Measurements from ENCODE around the gene TMEM108. TPM values are rescaled to one million over a fixed set of nuclear protein-coding genes. Genes with fewer than 3 reads are reported as not detected.
"Not testable (repeated sequence)": the region's sequence is repeated elsewhere in the genome, so short reads cannot be mapped to it uniquely, and the experiment has no call there.

Gene TMEM108
- polyA plus RNA-seq, 1 donor (not counting 4 experiments of a cell fraction or from before 2014, with no cell fraction given), result not detected

DNA sequence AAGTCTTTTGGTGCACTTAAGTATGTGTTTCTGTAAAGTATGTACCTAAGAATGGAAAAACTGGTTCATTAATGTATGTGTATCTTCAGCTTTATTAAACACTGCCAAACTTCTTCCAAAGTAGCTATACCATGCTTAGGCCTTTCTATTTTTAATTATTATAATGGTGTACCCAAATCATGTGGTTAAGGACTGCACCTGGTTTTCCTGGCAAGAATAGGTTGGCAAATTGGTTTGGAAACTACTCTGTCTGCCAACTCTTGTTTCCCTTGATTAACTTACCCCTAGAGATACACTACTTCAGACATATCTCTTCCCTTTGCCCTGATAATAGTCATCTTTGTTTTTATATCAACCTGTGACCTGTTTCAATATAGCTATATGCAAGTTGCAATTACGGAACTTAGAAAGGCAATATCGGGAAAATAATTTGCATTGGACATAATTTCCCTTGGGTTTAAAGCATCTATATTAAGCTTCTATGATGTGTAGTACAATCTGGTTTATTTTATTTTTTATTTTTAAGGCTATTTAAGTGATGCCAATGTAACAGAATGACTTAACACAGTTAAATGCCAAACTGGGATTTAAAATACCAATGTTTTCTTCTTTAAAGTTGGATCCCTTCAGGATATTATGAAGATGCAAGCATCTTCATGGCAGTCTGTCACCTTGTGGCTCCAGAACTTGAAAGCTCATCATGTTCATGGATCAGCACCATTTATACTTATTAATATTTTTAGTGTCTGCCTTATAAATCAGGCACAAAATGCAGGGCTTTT, 40.6 kb upstream of the TMEM108 start:
- H4K20me1 ChIP-seq (ENCODE audit: control insufficient read depth, extremely low read depth, insufficient read depth, low read length), result no peaks in the 10 kb centered on the region
- dilution Hi-C loops (cut with MboI; ENCODE audit: extremely low pct_ligation_motif_present, low sequenced_read_pairs), result no loop called here
- no peaks in the 10 kb centered on the region for H3K79me2 ChIP-seq (ENCODE audit: control insufficient read depth, insufficient read depth, low read length)
- no peaks in the 10 kb centered on the region for H3K9me1 ChIP-seq (ENCODE audit: control insufficient read depth, extremely low read depth, insufficient read depth, low read length)
- H3K27ac ChIP-seq (ENCODE audit: control insufficient read depth, insufficient read depth, low read length), result no peak overlapping the region
- no peak overlapping the region for H3K4me2 ChIP-seq (ENCODE audit: control insufficient read depth, extremely low read depth, insufficient read depth, low read depth, low read length)
- no peak overlapping the region for H3K4me3 ChIP-seq (ENCODE audit: control insufficient read depth in 2 of 3, extremely low read depth in 1 of 3, insufficient read depth in 2 of 3, low read depth in 1 of 3, low read length in 3 of 3)
- H2AFZ ChIP-seq (ENCODE audit: control insufficient read depth, low read length), result no peak overlapping the region
- no peak for FAIRE-seq
- no peak overlapping the region for H3K9ac ChIP-seq (ENCODE audit: control insufficient read depth, extremely low read depth, insufficient read depth, low read length)
- H3K36me3 ChIP-seq (ENCODE audit: control insufficient read depth in 2 of 2, extremely low read depth in 1 of 2, insufficient read depth in 2 of 2, low read length in 2 of 2), result no peaks in the 10 kb centered on the region
- H3K27me3 ChIP-seq (ENCODE audit: control insufficient read depth, extremely low read depth, insufficient read depth, low read length), result no peaks in the 10 kb centered on the region
- DNase-seq (ENCODE audit: low read depth, low spot score), result no peak
- no peaks in the 10 kb centered on the region for H3K4me1 ChIP-seq (ENCODE audit: control insufficient read depth, extremely low read depth, insufficient read depth, low read length)
- H3K9me3 ChIP-seq (ENCODE audit: control insufficient read depth, low read depth, low read length), result no peaks in the 10 kb centered on the region
- no peak for TF ChIP-seq EZH2 (IDR thresholded peaks at IDR 0.05; ENCODE audit: low read length)
- TF ChIP-seq, protein P1, sequence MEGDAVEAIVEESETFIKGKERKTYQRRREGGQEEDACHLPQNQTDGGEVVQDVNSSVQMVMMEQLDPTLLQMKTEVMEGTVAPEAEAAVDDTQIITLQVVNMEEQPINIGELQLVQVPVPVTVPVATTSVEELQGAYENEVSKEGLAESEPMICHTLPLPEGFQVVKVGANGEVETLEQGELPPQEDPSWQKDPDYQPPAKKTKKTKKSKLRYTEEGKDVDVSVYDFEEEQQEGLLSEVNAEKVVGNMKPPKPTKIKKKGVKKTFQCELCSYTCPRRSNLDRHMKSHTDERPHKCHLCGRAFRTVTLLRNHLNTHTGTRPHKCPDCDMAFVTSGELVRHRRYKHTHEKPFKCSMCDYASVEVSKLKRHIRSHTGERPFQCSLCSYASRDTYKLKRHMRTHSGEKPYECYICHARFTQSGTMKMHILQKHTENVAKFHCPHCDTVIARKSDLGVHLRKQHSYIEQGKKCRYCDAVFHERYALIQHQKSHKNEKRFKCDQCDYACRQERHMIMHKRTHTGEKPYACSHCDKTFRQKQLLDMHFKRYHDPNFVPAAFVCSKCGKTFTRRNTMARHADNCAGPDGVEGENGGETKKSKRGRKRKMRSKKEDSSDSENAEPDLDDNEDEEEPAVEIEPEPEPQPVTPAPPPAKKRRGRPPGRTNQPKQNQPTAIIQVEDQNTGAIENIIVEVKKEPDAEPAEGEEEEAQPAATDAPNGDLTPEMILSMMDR (optimal IDR thresholded peaks at IDR 0.05 in 1 of 3, IDR thresholded peaks at IDR 0.05 in 1 of 3, conservative IDR thresholded peaks at IDR 0.05 in 1 of 3; ENCODE audit: extremely low read depth in 1 of 3, insufficient read depth in 2 of 3, low read length in 3 of 3), result no peak

DNA sequence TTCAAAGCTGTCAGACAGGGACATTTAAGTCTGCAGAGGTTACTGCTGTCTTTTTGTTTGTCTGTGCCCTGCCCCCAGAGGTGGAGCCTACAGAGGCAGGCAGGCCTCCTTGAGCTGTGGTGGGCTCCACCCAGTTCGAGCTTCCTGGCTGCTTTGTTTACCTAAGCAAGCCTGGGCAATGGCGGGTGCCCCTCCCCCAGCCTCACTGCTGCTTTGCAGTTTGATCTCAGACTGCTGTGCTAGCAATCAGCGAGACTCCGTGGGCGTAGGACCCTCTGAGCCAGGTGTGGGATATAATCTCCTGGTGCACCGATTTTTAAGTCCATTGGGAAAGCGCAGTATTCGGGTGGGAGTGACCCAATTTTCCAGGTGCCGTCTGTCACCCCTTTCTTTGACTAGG, 33.2 kb upstream of the TMEM108 start:
- H3K9me1 ChIP-seq (ENCODE audit: control insufficient read depth, extremely low read depth, insufficient read depth, low read length); H3K79me2 ChIP-seq (ENCODE audit: control insufficient read depth, insufficient read depth, low read length); H4K20me1 ChIP-seq (ENCODE audit: control insufficient read depth, extremely low read depth, insufficient read depth, low read length); H3K9me3 ChIP-seq (ENCODE audit: control insufficient read depth, low read depth, low read length); H3K4me3 ChIP-seq (ENCODE audit: control insufficient read depth in 2 of 3, extremely low read depth in 1 of 3, insufficient read depth in 2 of 3, low read depth in 1 of 3, low read length in 3 of 3); FAIRE-seq; H3K36me3 ChIP-seq (ENCODE audit: control insufficient read depth in 2 of 2, extremely low read depth in 1 of 2, insufficient read depth in 2 of 2, low read length in 2 of 2); H3K27ac ChIP-seq (ENCODE audit: control insufficient read depth, insufficient read depth, low read length); DNase-seq (ENCODE audit: low read depth, low spot score); H3K27me3 ChIP-seq (ENCODE audit: control insufficient read depth, extremely low read depth, insufficient read depth, low read length); H3K9ac ChIP-seq (ENCODE audit: control insufficient read depth, extremely low read depth, insufficient read depth, low read length); H3K4me1 ChIP-seq (ENCODE audit: control insufficient read depth, extremely low read depth, insufficient read depth, low read length); dilution Hi-C loops (cut with MboI; ENCODE audit: extremely low pct_ligation_motif_present, low sequenced_read_pairs); H3K4me2 ChIP-seq (ENCODE audit: control insufficient read depth, extremely low read depth, insufficient read depth, low read depth, low read length); H2AFZ ChIP-seq (ENCODE audit: control insufficient read depth, low read length): not testable (repeated sequence)

DNA sequence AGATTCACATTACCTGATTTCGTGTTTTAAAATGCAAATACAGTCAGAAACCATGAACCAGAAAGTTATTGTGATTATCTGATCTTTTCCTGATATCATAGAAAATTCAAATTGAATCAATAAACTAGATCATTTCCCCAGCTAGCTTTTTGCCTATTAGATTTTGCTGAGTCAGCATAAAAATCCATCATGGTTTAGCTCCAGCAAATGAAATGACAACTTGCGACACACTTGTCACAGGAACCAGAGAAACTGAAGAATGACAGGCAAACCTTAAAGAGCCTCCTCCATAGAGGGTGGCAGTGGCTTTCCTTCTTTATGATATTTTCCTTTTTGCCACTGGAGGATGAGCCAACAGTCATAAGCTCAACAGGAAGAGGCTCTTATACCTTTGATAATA, 30.6 kb upstream of the TMEM108 start:
- no peaks in the 10 kb centered on the region for H3K36me3 ChIP-seq (ENCODE audit: control insufficient read depth in 2 of 2, extremely low read depth in 1 of 2, insufficient read depth in 2 of 2, low read length in 2 of 2)

More for the DNA sequence above, 30.6 kb upstream of the TMEM108 start:
- Histone ChIP-seq H4K20me1 (ENCODE audit: control insufficient read depth, extremely low read depth, insufficient read depth, low read length) (no peaks in the 10 kb centered on the region), H3K4me3 (ENCODE audit: control insufficient read depth in 2 of 3, extremely low read depth in 1 of 3, insufficient read depth in 2 of 3, low read depth in 1 of 3, low read length in 3 of 3) (no peak overlapping the region), H3K9me3 (ENCODE audit: control insufficient read depth, low read depth, low read length) (no peaks in the 10 kb centered on the region), H2AFZ (ENCODE audit: control insufficient read depth, low read length) (no peak overlapping the region), H3K27me3 (ENCODE audit: control insufficient read depth, extremely low read depth, insufficient read depth, low read length) (no peaks in the 10 kb centered on the region), H3K4me1 (ENCODE audit: control insufficient read depth, extremely low read depth, insufficient read depth, low read length) (no peaks in the 10 kb centered on the region), H3K27ac (ENCODE audit: control insufficient read depth, insufficient read depth, low read length) (no peak overlapping the region), H3K4me2 (ENCODE audit: control insufficient read depth, extremely low read depth, insufficient read depth, low read depth, low read length) (no peak overlapping the region), H3K79me2 (ENCODE audit: control insufficient read depth, insufficient read depth, low read length) (no peaks in the 10 kb centered on the region), H3K9me1 (ENCODE audit: control insufficient read depth, extremely low read depth, insufficient read depth, low read length) (no peaks in the 10 kb centered on the region), H3K9ac (ENCODE audit: control insufficient read depth, extremely low read depth, insufficient read depth, low read length) (no peak overlapping the region)
- no peak for TF ChIP-seq EZH2 (IDR thresholded peaks at IDR 0.05; ENCODE audit: low read length)
- TF ChIP-seq, protein P1 (optimal IDR thresholded peaks at IDR 0.05 in 1 of 3, IDR thresholded peaks at IDR 0.05 in 1 of 3, conservative IDR thresholded peaks at IDR 0.05 in 1 of 3; ENCODE audit: extremely low read depth in 1 of 3, insufficient read depth in 2 of 3, low read length in 3 of 3), result no peak
- dilution Hi-C loops (cut with MboI; ENCODE audit: extremely low pct_ligation_motif_present, low sequenced_read_pairs), result no loop called here
- DNase-seq (ENCODE audit: low read depth, low spot score) (no peak), FAIRE-seq (no peak)

Measured in keratinocyte (primary cell).